NCI-H2107 treated with DMSO at 0.1 percent for 48 hours (cell line): ENCODE measurements around the gene FNDC10.

ENCODE experiments used
- DNase-seq: peaks from one replicate; lab custom pipeline; 2025; ENCODE audit not compliant: unreplicated experiment; lab: John Stamatoyannopoulos, UW

FNDC10 gene

GRCh38 chr1:1616045-1616790 is 16.3 kb upstream of the FNDC10 start:
- DNase-seq = no peak

- DNase-seq = no peak
Observed at GRCh38 chr1:1615256-1616044, 15.5 kb upstream of the FNDC10 start, which contains the start of gene MIB2. TSS of gene MIB2 (plus strand) at chr1:1615500. CDS start at chr1:1623453, 7,953 bp downstream.

GRCh38 chr1:1614954-1615255 is 15.0 kb upstream of the FNDC10 start:
- no peak for DNase-seq

GRCh38 chr1:1614204-1614953 is 14.4 kb upstream of the FNDC10 start:
- DNase-seq = no peak

- no peak for DNase-seq
Observed at GRCh38 chr1:1613509-1614082, 13.7 kb upstream of the FNDC10 start.

GRCh38 chr1:1612104-1612400 is 12.1 kb upstream of the FNDC10 start:
- no peak for DNase-seq

- no peak for DNase-seq
Observed at GRCh38 chr1:1610796-1611195, 10.9 kb upstream of the FNDC10 start.

- no peak for DNase-seq
Observed at GRCh38 chr1:1609822-1610485, 10.0 kb upstream of the FNDC10 start.

GRCh38 chr1:1606232-1606631 is 6.3 kb upstream of the FNDC10 start:
- DNase-seq = no peak

- no peak for DNase-seq
Observed at GRCh38 chr1:1605724-1606123, 5.8 kb upstream of the FNDC10 start.

GRCh38 chr1:1605034-1605591 is 5.2 kb upstream of the FNDC10 start:
- no peak for DNase-seq

GRCh38 chr1:1604374-1605033 is 4.6 kb upstream of the FNDC10 start:
- no peak for DNase-seq

GRCh38 chr1:1603671-1604373 is 3.9 kb upstream of the FNDC10 start:
- no peak for DNase-seq

GRCh38 chr1:1602968-1603506 is 3.1 kb upstream of the FNDC10 start:
- no peak for DNase-seq

- no peak for DNase-seq
Observed at GRCh38 chr1:1602304-1602967, 2.5 kb upstream of the FNDC10 start.

GRCh38 chr1:1601564-1602303 is 1.8 kb upstream of the FNDC10 start:
- DNase-seq = no peak

GRCh38 chr1:1600861-1601563 is 1.1 kb upstream of the FNDC10 start:
- no peak for DNase-seq
